Sigmoid colon (tissue), 7 donors: Measurements from ENCODE around the gene TRIM52. TPM values are rescaled to one million over a fixed set of nuclear protein-coding genes. Genes with fewer than 3 reads are reported as not detected.
"Not testable (repeated sequence)": the region's sequence is repeated elsewhere in the genome, so short reads cannot be mapped to it uniquely, and the experiment has no call there.

ENCODE experiments used
- DNase-seq: peaks from one replicate; pipeline ENCODE4 v3.0.0-alpha.2; 2019
- H3K27ac ChIP-seq, 4 donors: fragments of 200-600 bp; sonication (generic); one replicate each; pipeline ENCODE4 v1.5.1; 2016 to 2019; ENCODE audit warnings: mild to moderate bottlenecking in 1 of 4
- H3K27me3 ChIP-seq, 3 donors: fragments of 200-600 bp; sonication (generic); one replicate each; pipeline ENCODE4 v1.5.1; 2019; ENCODE audit warnings: mild to moderate bottlenecking in 1 of 3
- H3K36me3 ChIP-seq, 4 donors: fragments of 200-600 bp; sonication (generic); one replicate each; pipeline ENCODE4 v1.5.1; 2016 to 2019
- H3K4me1 ChIP-seq, 4 donors: fragments of 200-600 bp; sonication (generic); one replicate each; pipeline ENCODE4 v1.5.1; 2017 to 2019
- H3K4me3 ChIP-seq, 4 donors: fragments of 200-600 bp; sonication (generic); one replicate each; pipeline ENCODE4 v1.5.1; 2017 to 2019; ENCODE audit warnings: mild to moderate bottlenecking in 2 of 4, moderate library complexity in 1 of 4
- H3K9me3 ChIP-seq, 4 donors: fragments of 200-600 bp in 3 of 4; sonication (generic) in 3 of 4; one replicate each; pipeline versions ENCODE4 v1.5.1 to v1.6.1; 2013 to 2019
- EP300 ChIP-seq, 4 donors: sonication (generic); formaldehyde crosslinking; IDR thresholded peaks; one replicate each; pipeline ENCODE4 v1.6.1; 2017; ENCODE audit warnings: antibody characterized with exemption in 4 of 4
- POLR2A ChIP-seq, 2 donors: fragments of 450-650 bp; IDR thresholded peaks; one replicate each; pipeline ENCODE4 v1.6.1; 2016; ENCODE audit warnings: antibody characterized with exemption in 2 of 2, mild to moderate bottlenecking in 2 of 2, moderate library complexity in 2 of 2
- POLR2AphosphoS5 ChIP-seq, 4 donors: sonication (generic); formaldehyde crosslinking; IDR thresholded peaks; one replicate each; pipeline ENCODE4 v1.6.1; 2017; ENCODE audit warnings: antibody characterized with exemption in 4 of 4
- WGBS, 2 donors: extraction: QIAGEN DNeasy Blood & Tissue Kit; methylation state at CpG; one replicate each; pipeline ENCODE4 v1.1.7; 2013; 5-methylcytosine and 5-hydroxymethylcytosine counted together
- intact Hi-C: fragments of 100-400 bp; cut with DNase I; formaldehyde crosslinking; loops from one replicate; pipeline ENCODE4 v1.15.1; 2023
- polyA plus RNA-seq, 3 donors: library from polyadenylated mRNA; stranded (reverse); fragments of 200-250 nt; gene quantifications; one replicate each; pipeline ENCODE4 v1.2.3, GENCODE V29; 2013
- total RNA-seq, 4 donors: library from RNA; depleted of rRNA; stranded (reverse); fragments of >200 nt; gene quantifications; one replicate each; pipeline ENCODE4 v1.1.0, GENCODE V29; 2016
- TF ChIP-seq, protein P1 (sequence below), 4 experiments: fragments of 450-650 bp in 3 of 4; fragments of 200-600 bp in 1 of 4; IDR thresholded peaks; one replicate each; pipeline ENCODE4 v1.5.1; 2016 to 2019; ENCODE audit warnings: antibody characterized with exemption in 4 of 4, mild to moderate bottlenecking in 3 of 4, moderate library complexity in 2 of 4
- donor health status: healthy with polysubstance abuse.
- donor health status: Bipolar disorder and iron deficiency.
- donor health status: healthy.

Gene TRIM52
- total and polyA plus RNA-seq, 7 donors, result 4.2 to 26.9 (median 9.6) TPM

DNA sequence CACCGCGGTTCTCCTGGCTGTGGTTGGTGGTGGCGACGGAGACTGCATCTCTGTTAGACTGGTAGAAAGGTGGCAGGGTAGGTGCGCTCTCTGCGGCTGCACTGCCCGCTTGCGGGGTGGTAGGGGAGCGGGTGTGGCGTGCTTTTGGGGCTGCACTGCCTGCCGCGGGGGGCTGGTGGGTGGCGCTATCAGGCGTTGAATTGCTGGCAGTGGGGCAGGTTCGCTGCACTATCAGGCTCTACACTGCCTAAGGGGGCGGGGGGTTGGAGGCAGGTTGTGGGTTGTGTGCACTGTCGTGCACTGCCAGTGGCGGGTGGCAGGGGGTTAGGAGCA lies 21.0 kb upstream of the TRIM52 start:
- WGBS, 2 donors, result 91 to 92% methylated on average over 18 of the region's 18 CpGs
- TF ChIP-seq POLR2A (IDR thresholded peaks at IDR 0.05) (no peak), EP300 (IDR thresholded peaks at IDR 0.05) (no peak), POLR2AphosphoS5 (IDR thresholded peaks at IDR 0.05) (no peak)
- TF ChIP-seq, protein P1, sequence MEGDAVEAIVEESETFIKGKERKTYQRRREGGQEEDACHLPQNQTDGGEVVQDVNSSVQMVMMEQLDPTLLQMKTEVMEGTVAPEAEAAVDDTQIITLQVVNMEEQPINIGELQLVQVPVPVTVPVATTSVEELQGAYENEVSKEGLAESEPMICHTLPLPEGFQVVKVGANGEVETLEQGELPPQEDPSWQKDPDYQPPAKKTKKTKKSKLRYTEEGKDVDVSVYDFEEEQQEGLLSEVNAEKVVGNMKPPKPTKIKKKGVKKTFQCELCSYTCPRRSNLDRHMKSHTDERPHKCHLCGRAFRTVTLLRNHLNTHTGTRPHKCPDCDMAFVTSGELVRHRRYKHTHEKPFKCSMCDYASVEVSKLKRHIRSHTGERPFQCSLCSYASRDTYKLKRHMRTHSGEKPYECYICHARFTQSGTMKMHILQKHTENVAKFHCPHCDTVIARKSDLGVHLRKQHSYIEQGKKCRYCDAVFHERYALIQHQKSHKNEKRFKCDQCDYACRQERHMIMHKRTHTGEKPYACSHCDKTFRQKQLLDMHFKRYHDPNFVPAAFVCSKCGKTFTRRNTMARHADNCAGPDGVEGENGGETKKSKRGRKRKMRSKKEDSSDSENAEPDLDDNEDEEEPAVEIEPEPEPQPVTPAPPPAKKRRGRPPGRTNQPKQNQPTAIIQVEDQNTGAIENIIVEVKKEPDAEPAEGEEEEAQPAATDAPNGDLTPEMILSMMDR (IDR thresholded peaks at IDR 0.05), result no peak
- Histone ChIP-seq H3K9me3 (no peaks in the 10 kb centered on the region), H3K36me3 (no peaks in the 10 kb centered on the region), H3K4me1 (no peaks in the 10 kb centered on the region), H3K27ac (no peak overlapping the region), H3K4me3 (no peak overlapping the region), H3K27me3 (no peaks in the 10 kb centered on the region)
- no peak for DNase-seq
- intact Hi-C loops, result no loop called here

DNA sequence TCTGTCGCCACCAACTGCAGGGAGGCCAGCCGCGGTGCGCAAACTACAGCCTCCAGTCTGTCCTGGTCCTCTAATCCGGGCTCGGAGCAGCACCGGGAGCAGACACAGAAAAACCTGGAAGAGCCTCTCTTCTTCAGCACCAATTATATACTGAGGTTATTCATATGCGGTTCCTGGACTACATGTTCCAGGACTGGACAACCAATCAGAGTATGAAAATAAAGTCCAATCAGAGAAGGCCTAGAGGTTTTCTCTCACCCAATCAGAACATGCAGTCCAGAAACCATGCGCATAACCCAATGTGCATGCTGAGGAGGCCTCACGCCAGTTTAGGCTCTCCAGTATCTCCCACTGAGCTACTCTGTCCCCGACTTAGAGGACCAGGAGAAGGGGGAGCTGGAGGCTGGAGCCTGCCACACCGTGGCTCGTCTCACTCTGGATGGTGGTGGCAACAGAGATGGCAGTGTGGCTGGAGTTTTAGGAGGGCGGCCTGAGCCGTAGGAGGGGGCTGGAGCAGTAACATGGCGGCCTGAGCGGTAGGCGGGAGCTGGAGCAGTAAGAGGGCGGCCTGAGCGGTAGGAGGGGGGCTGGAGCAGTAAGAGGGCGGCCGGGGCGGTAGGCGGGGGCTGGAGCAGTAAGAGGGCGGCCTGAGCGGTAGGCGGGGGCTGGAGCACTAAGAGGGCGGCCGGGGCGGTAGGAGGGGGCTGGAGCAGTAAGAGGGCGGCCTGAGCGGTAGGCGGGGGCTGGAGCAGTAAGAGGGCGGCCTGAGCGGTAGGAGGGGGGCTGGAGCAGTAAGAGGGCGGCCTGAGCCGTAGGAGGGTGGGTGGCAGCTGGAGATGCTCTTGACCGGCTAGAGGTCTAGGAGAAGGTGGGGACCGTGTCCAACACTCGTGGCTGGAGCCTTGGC lies 20.4 kb upstream of the TRIM52 start:
- TF ChIP-seq, protein P1 (IDR thresholded peaks at IDR 0.05), result no peak
- no peak for TF ChIP-seq POLR2AphosphoS5 (IDR thresholded peaks at IDR 0.05)
- no peak for TF ChIP-seq POLR2A (IDR thresholded peaks at IDR 0.05)
- TF ChIP-seq EP300 (IDR thresholded peaks at IDR 0.05), result no peak
- H3K27me3 ChIP-seq, result no peaks in the 10 kb centered on the region
- H3K4me1 ChIP-seq, result no peaks in the 10 kb centered on the region
- intact Hi-C loops, result no loop called here
- 94 to 95% methylated on average over 40 of the region's 40 CpGs for WGBS, 2 donors
- no peaks in the 10 kb centered on the region for H3K9me3 ChIP-seq
- no peak overlapping the region for H3K27ac ChIP-seq
- H3K4me3 ChIP-seq, result no peak overlapping the region
- no peaks in the 10 kb centered on the region for H3K36me3 ChIP-seq
- no peak for DNase-seq

DNA sequence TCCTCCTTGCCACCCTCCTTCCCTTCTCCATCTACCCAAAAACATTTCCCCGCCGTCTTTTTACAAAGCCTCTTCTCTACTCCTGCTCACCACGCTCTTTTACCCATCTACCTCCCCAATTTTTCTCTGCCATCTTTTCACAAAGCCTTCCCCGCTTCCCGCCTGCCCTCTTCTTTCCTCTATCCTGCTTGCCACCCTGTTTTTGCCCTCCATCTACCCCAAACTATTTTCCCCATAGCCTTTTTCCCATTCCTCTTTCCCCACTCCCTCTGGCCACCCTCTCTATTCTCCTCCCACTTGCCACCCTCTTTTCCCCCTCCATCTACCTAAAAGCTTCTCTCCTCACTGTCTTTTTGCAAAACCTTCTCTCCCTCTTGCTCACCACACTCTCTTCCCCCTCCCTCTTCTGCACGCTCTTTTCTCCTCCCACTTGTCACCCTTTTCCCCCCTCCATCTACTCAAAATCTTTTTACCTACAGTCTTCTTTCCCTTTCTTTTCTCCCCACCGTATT lies 19.4 kb upstream of the TRIM52 start:
- H3K4me1 ChIP-seq, result no peaks in the 10 kb centered on the region
- DNase-seq, result no peak
- H3K4me3 ChIP-seq, result no peak overlapping the region
- TF ChIP-seq EP300 (IDR thresholded peaks at IDR 0.05) (no peak), POLR2A (IDR thresholded peaks at IDR 0.05) (no peak), POLR2AphosphoS5 (IDR thresholded peaks at IDR 0.05) (no peak)
- TF ChIP-seq, protein P1 (IDR thresholded peaks at IDR 0.05), result no peak
- intact Hi-C loops, result no loop called here
- no peaks in the 10 kb centered on the region for H3K9me3 ChIP-seq
- H3K36me3 ChIP-seq, result no peaks in the 10 kb centered on the region
- H3K27me3 ChIP-seq, result no peaks in the 10 kb centered on the region
- WGBS, 2 donors, result 87 to 88% methylated on average over 7 of the region's 7 CpGs
- H3K27ac ChIP-seq, result no peak overlapping the region

DNA sequence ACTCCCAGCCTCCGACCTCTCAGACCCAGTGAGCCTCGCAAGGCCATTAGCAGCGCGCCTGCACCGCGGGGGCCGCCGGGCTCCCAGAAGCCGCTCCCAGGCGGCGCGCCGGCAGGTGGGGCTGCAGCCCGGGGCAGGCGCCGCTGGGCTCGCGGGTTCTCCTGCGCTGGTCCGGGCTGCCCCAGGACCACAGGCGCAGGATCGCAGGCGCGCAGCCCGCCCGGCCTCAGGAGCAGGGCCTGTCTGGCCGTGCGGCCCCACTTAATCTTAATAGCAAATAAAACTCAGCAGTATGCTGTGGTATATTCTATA lies 12.4 kb upstream of the TRIM52 start:
- WGBS, 2 donors, result 26 to 39% methylated on average over 28 of the region's 28 CpGs
- H3K27me3 ChIP-seq, H3K9me3 ChIP-seq, H3K4me3 ChIP-seq, H3K4me1 ChIP-seq, DNase-seq, H3K27ac ChIP-seq, H3K36me3 ChIP-seq, intact Hi-C loops: not testable (repeated sequence)
- TF ChIP-seq, protein P1 (IDR thresholded peaks at IDR 0.05), result peak in 1 of 4 experiments; percentile 33

DNA sequence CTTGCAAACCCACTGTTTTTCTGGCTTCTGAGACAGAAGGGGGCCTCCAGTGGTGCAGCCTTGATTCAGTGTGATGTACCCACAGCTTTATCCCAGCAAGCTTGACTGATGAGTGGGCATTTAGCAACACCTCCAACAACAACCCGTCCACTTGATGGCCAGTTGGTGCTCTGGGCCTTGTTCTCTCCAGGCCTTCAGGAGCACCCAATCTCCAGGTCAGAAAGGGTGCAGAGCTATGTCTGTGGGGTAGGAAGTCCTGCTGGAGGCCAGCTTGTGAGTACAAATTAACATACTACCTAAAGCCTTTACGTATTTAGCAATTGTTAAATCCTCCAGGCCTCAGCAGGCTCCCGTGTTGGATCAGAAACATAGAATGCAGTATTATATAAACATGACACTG lies 10.1 kb upstream of the TRIM52 start:
- DNase-seq, result no peak
- H3K27ac ChIP-seq, result no peak overlapping the region
- TF ChIP-seq POLR2A (IDR thresholded peaks at IDR 0.05), result no peak
- no peak overlapping the region for H3K4me3 ChIP-seq
- intact Hi-C loops, result no loop called here
- 88 to 89% methylated on average over 3 of the region's 3 CpGs for WGBS, 2 donors
- H3K36me3 ChIP-seq, result no peaks in the 10 kb centered on the region
- H3K4me1 ChIP-seq, result no peaks in the 10 kb centered on the region
- H3K9me3 ChIP-seq, result no peaks in the 10 kb centered on the region
- H3K27me3 ChIP-seq, result no peaks in the 10 kb centered on the region

DNA sequence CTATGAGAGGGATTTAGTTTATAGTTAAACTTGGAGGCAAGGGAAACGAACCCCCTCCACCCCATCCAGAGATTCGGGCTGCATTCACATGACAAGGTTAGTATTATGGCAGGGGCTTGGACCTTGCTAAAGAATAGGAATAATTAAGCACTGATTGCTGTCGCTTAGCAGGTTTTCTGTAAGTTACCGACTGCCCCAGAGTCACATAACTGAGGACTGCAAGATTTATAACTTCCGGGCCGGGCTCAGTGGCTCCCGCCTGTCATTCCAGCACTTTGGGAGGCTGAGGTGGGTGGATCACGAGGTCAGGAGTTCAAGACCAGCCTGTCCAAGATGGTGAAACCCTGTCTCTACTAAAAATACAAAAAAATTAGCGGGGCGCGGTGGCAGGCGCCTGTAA lies 7.0 kb upstream of the TRIM52 start:
- H3K27me3 ChIP-seq, H3K4me1 ChIP-seq, H3K4me3 ChIP-seq, H3K9me3 ChIP-seq, DNase-seq, intact Hi-C loops, H3K27ac ChIP-seq: not testable (repeated sequence)
- H3K36me3 ChIP-seq, result peaks cover 0 to 12% (median 5%) of the 10 kb centered on the region in 4 donors
- WGBS, 2 donors, result 88% methylated on average over 12 of the region's 12 CpGs

DNA sequence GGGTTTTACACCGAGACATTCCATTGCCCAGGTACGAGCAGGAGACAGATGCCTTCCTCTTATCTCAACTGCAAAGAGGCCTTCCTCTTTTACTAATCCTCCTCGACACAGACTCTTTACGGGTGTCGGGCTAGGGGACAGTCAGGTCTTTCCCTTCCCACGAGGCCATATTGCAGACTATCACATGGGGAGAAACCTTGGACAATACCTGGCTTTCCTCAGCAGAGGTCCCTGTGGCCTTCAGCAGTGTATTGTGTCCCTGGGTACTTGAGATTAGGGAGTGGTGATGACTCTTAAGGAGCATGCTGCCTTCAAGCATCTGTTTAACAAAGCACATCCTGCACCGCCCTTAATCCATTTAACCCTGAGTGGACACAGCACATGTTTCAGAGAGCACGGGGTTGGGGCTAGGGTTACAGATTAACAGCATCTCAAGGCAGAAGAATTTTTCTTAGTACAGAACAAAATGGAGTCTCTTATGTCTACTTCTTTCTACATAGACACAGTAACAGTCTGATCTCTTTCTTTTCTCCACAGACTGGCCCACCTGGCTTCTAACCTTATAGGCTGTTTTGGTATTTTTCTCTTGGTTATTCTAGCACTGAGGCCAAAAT lies 6.5 kb upstream of the TRIM52 start:
- intact Hi-C loops, H3K9me3 ChIP-seq: not testable (repeated sequence)
- WGBS, 2 donors, result 63 to 70% methylated on average over 8 of the region's 8 CpGs

More for the DNA sequence above, 6.5 kb upstream of the TRIM52 start:
- not testable (repeated sequence) for DNase-seq, H3K27me3 ChIP-seq, H3K27ac ChIP-seq, H3K4me3 ChIP-seq, H3K4me1 ChIP-seq
- peaks cover 0 to 12% (median 5%) of the 10 kb centered on the region in 4 donors for H3K36me3 ChIP-seq
